ACC112 (cell line): ENCODE data around the gene C12orf56.
"Not testable (repeated sequence)": the region's sequence is repeated elsewhere in the genome, so short reads cannot be mapped to it uniquely, and the experiment has no call there.

ENCODE experiments used
- H2AFZ ChIP-seq: fragments of 200-600 bp; sonication (generic); one replicate; pipeline ENCODE4 v1.6.0; 2017; ENCODE audit warnings: antibody characterized with exemption, low read length; ENCODE audit not compliant: unreplicated experiment
- H3K27ac ChIP-seq: fragments of 200-600 bp; sonication (generic); 2 replicates; pipeline ENCODE4 v1.5.1; 2014; ENCODE audit warnings: low read depth, mild to moderate bottlenecking, antibody characterized with exemption, low read length, moderate library complexity
- H3K27me3 ChIP-seq: fragments of 200-600 bp; sonication (generic); 2 replicates; pipeline ENCODE4 v1.6.1; 2014; ENCODE audit warnings: mild to moderate bottlenecking, antibody characterized with exemption, low read length, moderate library complexity, mixed read lengths; ENCODE audit not compliant: insufficient read depth
- H3K36me3 ChIP-seq: fragments of 200-600 bp; sonication (generic); 2 replicates; pipeline ENCODE4 v1.6.1; 2016; ENCODE audit warnings: mild to moderate bottlenecking, antibody characterized with exemption, low read length, moderate library complexity, mixed read lengths; ENCODE audit not compliant: insufficient read depth
- H3K4me1 ChIP-seq: fragments of 200-600 bp; sonication (generic); one replicate; pipeline ENCODE4 v1.6.1; 2016; ENCODE audit warnings: low read length, mixed read lengths; ENCODE audit not compliant: insufficient read depth, unreplicated experiment, control insufficient read depth
- H3K4me3 ChIP-seq: fragments of 200-600 bp; sonication (generic); 2 replicates; pipeline ENCODE4 v1.5.1; 2014; ENCODE audit warnings: mild to moderate bottlenecking, low read depth, low read length
- H3K79me2 ChIP-seq: fragments of 200-600 bp; sonication (generic); one replicate; pipeline ENCODE4 v1.6.0; 2016; ENCODE audit warnings: low read length; ENCODE audit not compliant: control insufficient read depth, unreplicated experiment, insufficient read depth

The C12orf56 gene

GRCh38 chr12:64217643-64218042, 172.9 kb downstream of the C12orf56 start:
- H3K27me3 ChIP-seq, H3K4me3 ChIP-seq, H3K79me2 ChIP-seq, H3K36me3 ChIP-seq, H3K27ac ChIP-seq, H2AFZ ChIP-seq: not testable (repeated sequence)
- H3K4me1 ChIP-seq: peaks cover 12% of the 10 kb centered on the region

DNA sequence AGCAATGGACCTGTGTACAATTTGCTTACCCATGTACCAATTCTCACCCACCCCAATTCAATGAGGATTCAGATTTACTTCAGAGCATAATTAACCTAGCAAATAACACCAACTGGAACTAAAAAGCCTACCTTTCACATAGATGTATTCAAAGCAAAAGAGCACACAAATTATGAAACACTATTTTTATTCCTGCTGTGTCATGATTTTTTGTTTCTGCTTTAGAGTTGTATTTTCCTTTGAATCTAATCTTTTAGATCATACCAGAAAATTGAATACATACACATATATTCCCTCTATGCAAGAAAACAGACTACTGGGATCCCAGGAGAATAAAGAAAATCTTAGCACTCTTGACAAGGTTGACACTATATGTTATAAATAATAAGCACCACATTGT, 174.3 kb downstream of the C12orf56 start:
- H3K4me3 ChIP-seq: no peak overlapping the region
- H3K36me3 ChIP-seq: 0 out of 2 replicates have a peak, but pooled peaks cover 4% of the 10 kb centered on the region
- H3K27ac ChIP-seq: no peak overlapping the region
- no peak overlapping the region for H2AFZ ChIP-seq
- peaks cover 6% of the 10 kb centered on the region for H3K79me2 ChIP-seq
- peaks cover 11% of the 10 kb centered on the region for H3K4me1 ChIP-seq
- no peaks in the 10 kb centered on the region for H3K27me3 ChIP-seq
